B cell (primary cell): ENCODE measurements around the gene PCLO. TPM values are rescaled to one million over a fixed set of nuclear protein-coding genes. Genes with fewer than 3 reads are reported as not detected.

Experiments used
- ATAC-seq: fragments of 200-7000 bp; cut with Tn5 transposase; one replicate; pipeline ENCODE4 v1.10.0; 2021; ENCODE audit warnings: low read depth, mild to moderate bottlenecking, moderate number of reproducible peaks, moderate library complexity
- CTCF ChIA-PET: fragments of 350-600 bp; sonication (Branson Sonifier 250); formaldehyde crosslinking; loops from one replicate; lab custom pipeline; 2021; ENCODE audit warnings: antibody characterized with exemption, inconsistent platforms; lab: Charles Lee
- POLR2A ChIA-PET: fragments of 350-600 bp; sonication (Branson Sonifier 250); formaldehyde crosslinking; loops from one replicate; lab custom pipeline; 2021; ENCODE audit warnings: antibody characterized with exemption; lab: Charles Lee
- DNase-seq: peaks from one replicate; pipeline ENCODE4 v3.0.0; 2013
- H2AFZ ChIP-seq: 2 replicates; pipeline ENCODE4 v1.6.1; 2012; ENCODE audit warnings: mild to moderate bottlenecking, low read depth, low read length; ENCODE audit not compliant: insufficient read depth, poor library complexity, severe bottlenecking
- H3K27ac ChIP-seq, 2 donors: 1 replicate in 1 of 2; 2 replicates in 1 of 2; pipeline ENCODE4 v1.5.1; 2012 to 2013; ENCODE audit warnings: low read length in 2 of 2, mild to moderate bottlenecking in 2 of 2, moderate library complexity in 1 of 2
- H3K27me3 ChIP-seq, 4 experiments: fragments of 200-600 bp in 1 of 4; sonication (generic) in 1 of 4; replicated peaks in 1 of 4; 1 replicate in 2 of 4; 2 replicates in 2 of 4; pipeline versions ENCODE4 v1.6.1 to v1.7.0; 2013 to 2016; ENCODE audit warnings: low read length in 3 of 4, mild to moderate bottlenecking in 2 of 4, mixed read lengths in 1 of 4, moderate library complexity in 1 of 4; ENCODE audit not compliant: insufficient read depth in 4 of 4, control insufficient read depth in 3 of 4; ENCODE audit errors: control extremely low read depth in 1 of 4
- H3K36me3 ChIP-seq, 2 experiments: replicated peaks in 1 of 2; 1 replicate in 1 of 2; 2 replicates in 1 of 2; pipeline versions ENCODE4 v1.6.1 to v1.7.1; 2013; ENCODE audit warnings: low read length in 1 of 2; ENCODE audit not compliant: insufficient read depth in 2 of 2, control insufficient read depth in 1 of 2; ENCODE audit errors: control extremely low read depth in 1 of 2, extremely low read depth in 1 of 2
- H3K4me1 ChIP-seq, 2 donors: fragments of 200-600 bp in 1 of 2; sonication (generic) in 1 of 2; 1 replicate in 1 of 2; 2 replicates in 1 of 2; pipeline versions ENCODE4 v1.5.1 to v1.6.1; 2013 to 2017; ENCODE audit warnings: low read length in 2 of 2; ENCODE audit not compliant: control insufficient read depth in 2 of 2, insufficient read depth in 2 of 2
- H3K4me2 ChIP-seq: replicated peaks from 2 replicates; pipeline ENCODE3; 2012; ENCODE audit warnings: mild to moderate bottlenecking, low read depth, low read length; ENCODE audit not compliant: poor library complexity, severe bottlenecking
- H3K4me3 ChIP-seq, 5 experiments: fragments of 200-600 bp in 1 of 5; sonication (generic) in 1 of 5; 1 replicate in 3 of 5; 2 replicates in 2 of 5; pipeline versions ENCODE4 v1.5.1 to v1.7.0; 2011 to 2016; ENCODE audit warnings: low read length in 4 of 5, mild to moderate bottlenecking in 4 of 5, low read depth in 2 of 5, control low read depth in 1 of 5, moderate library complexity in 1 of 5; ENCODE audit not compliant: insufficient read depth in 1 of 5; ENCODE audit errors: control extremely low read depth in 1 of 5, extremely low read depth in 1 of 5
- H3K79me2 ChIP-seq: fragments of 200-600 bp; sonication (generic); one replicate; pipeline ENCODE4 v1.6.0; 2016; ENCODE audit warnings: low read length; ENCODE audit not compliant: control insufficient read depth, insufficient read depth
- H3K9ac ChIP-seq: fragments of 200-600 bp; sonication (generic); 2 replicates; pipeline ENCODE4 v1.6.1; 2017; ENCODE audit warnings: mild to moderate bottlenecking, low read length, moderate library complexity
- H3K9me3 ChIP-seq, 3 donors: one replicate each; pipeline versions ENCODE4 v1.6.1 to v1.7.1; 2013; ENCODE audit warnings: low read length in 2 of 3; ENCODE audit not compliant: control insufficient read depth in 2 of 3, insufficient read depth in 1 of 3; ENCODE audit errors: control extremely low read depth in 1 of 3
- H4K20me1 ChIP-seq: 2 replicates; pipeline ENCODE4 v1.6.0; 2012; ENCODE audit warnings: mild to moderate bottlenecking, low read length; ENCODE audit not compliant: insufficient read depth, control insufficient read depth, poor library complexity, severe bottlenecking
- H3K27ac Mint-ChIP-seq: one replicate; pipeline ENCODE4 v1.8.0; 2021; ENCODE audit warnings: mixed read lengths
- H3K27me3 Mint-ChIP-seq: one replicate; pipeline ENCODE4 v1.8.0; 2021; ENCODE audit warnings: mixed read lengths
- H3K4me1 Mint-ChIP-seq: one replicate; pipeline ENCODE4 v1.8.0; 2021; ENCODE audit warnings: mixed read lengths
- H3K4me3 Mint-ChIP-seq: one replicate; pipeline ENCODE4 v1.8.0; 2021; ENCODE audit warnings: mixed read lengths
- H3K9me3 Mint-ChIP-seq: one replicate; pipeline ENCODE4 v1.8.0; 2022; ENCODE audit warnings: mixed read lengths; ENCODE audit not compliant: insufficient read depth
- EZH2 ChIP-seq: IDR thresholded peaks from 2 replicates; pipeline ENCODE4 v1.6.1; 2012; ENCODE audit warnings: borderline replicate concordance, low read depth, mild to moderate bottlenecking, moderate library complexity, low read length; ENCODE audit not compliant: insufficient read depth, poor library complexity, severe bottlenecking
- WGBS: methylation state at CpG from one replicate; pipeline ENCODE4 v1.1.5; 2013; ENCODE audit warnings: missing lambda C conversion rate; ENCODE audit not compliant: insufficient coverage; 5-methylcytosine and 5-hydroxymethylcytosine counted together
- intact Hi-C: fragments of 100-400 bp; cut with micrococcal nuclease; formaldehyde crosslinking; loops from one replicate; pipeline ENCODE4 v1.10.0; 2022
- polyA plus RNA-seq: library from polyadenylated mRNA; depleted of rRNA; stranded (reverse); fragments of >200 nt; gene quantifications from 2 replicates; pipeline ENCODE4 v1.2.3, GENCODE V29; 2012
- total RNA-seq, 2 donors: library from RNA; stranded (reverse); fragments of 120-200 nt in 1 of 2; gene quantifications; 1 replicate in 1 of 2; 2 replicates in 1 of 2; pipeline versions ENCODE4 v1.2.3 to v1.2.4, GENCODE V29; 2013 to 2022
- TF ChIP-seq, protein P1 (sequence below): fragments of 200-600 bp; IDR thresholded peaks from one replicate; pipeline ENCODE4 v1.8.0; 2022; ENCODE audit warnings: antibody characterized with exemption, mild to moderate bottlenecking

PCLO gene
- total and polyA plus RNA-seq, 2 donors (not counting 1 experiment from before 2014, with no cell fraction given) = 0.01 to 0.32 TPM

DNA sequence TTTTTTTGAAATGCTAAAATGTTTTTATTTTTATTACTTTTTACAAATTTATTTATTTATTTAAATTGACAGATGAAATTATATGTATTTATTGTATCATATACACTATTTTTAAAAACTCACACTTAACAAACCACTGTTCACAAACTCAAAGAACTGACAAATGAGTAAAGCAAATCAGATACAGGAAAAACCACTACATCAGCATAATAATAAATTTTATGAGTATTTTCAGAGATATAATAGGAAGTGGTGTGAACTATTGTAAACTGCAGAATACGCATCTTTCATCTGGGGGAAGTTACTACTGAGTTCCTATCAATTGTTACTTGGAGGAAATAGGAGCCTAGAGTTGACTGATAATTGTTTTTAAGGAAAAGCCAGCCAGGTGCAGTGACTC lies 150.7 kb downstream of the PCLO start:
- no peaks in the 10 kb centered on the region for H3K4me1 Mint-ChIP-seq
- POLR2A ChIA-PET = no interaction called here
- CTCF ChIA-PET = no interaction called here
- 80% methylated on average over 1 of the region's 1 CpG for WGBS
- TF ChIP-seq, protein P1, sequence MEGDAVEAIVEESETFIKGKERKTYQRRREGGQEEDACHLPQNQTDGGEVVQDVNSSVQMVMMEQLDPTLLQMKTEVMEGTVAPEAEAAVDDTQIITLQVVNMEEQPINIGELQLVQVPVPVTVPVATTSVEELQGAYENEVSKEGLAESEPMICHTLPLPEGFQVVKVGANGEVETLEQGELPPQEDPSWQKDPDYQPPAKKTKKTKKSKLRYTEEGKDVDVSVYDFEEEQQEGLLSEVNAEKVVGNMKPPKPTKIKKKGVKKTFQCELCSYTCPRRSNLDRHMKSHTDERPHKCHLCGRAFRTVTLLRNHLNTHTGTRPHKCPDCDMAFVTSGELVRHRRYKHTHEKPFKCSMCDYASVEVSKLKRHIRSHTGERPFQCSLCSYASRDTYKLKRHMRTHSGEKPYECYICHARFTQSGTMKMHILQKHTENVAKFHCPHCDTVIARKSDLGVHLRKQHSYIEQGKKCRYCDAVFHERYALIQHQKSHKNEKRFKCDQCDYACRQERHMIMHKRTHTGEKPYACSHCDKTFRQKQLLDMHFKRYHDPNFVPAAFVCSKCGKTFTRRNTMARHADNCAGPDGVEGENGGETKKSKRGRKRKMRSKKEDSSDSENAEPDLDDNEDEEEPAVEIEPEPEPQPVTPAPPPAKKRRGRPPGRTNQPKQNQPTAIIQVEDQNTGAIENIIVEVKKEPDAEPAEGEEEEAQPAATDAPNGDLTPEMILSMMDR = no peak
- H2AFZ ChIP-seq = no peak overlapping the region
- no peaks in the 10 kb centered on the region for H3K4me1 ChIP-seq
- intact Hi-C loops = no loop called here
- no peaks in the 10 kb centered on the region for H4K20me1 ChIP-seq
- ATAC-seq = no peak
- no peaks in the 10 kb centered on the region for H3K27me3 ChIP-seq
- H3K27ac ChIP-seq = no peak overlapping the region
- H3K9me3 Mint-ChIP-seq = peaks cover 2% of the 10 kb centered on the region
- no peak overlapping the region for H3K4me3 ChIP-seq
- no peaks in the 10 kb centered on the region for H3K9me3 ChIP-seq
- no peak overlapping the region for H3K4me2 ChIP-seq
- DNase-seq = no peak
- no peaks in the 10 kb centered on the region for H3K36me3 ChIP-seq
- H3K27me3 Mint-ChIP-seq = no peaks in the 10 kb centered on the region
- H3K27ac Mint-ChIP-seq = no peak overlapping the region
- no peak overlapping the region for H3K9ac ChIP-seq
- no peak overlapping the region for H3K4me3 Mint-ChIP-seq
- no peaks in the 10 kb centered on the region for H3K79me2 ChIP-seq

DNA sequence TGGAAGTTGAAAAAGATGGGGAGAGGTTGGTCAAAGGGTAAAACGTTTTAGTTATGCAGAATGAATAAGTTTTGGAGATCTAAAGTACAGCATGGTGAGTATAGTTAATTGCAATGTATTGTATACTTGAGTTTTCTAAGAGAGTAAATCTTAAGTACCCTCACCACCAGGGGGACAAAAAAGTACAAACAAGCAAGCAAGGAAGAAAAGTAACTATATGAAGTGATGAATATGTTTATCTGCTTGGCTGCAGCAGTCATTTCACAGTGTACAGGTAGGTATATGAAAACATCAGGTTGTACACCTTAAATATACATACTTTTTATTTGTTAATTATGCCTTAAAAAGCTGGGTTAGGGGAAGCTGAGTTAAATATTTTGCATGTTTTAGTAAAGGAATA lies 157.3 kb downstream of the PCLO start:
- H3K36me3 ChIP-seq = no peaks in the 10 kb centered on the region
- no peak overlapping the region for H3K4me3 Mint-ChIP-seq
- DNase-seq (no peak), ATAC-seq (no peak)
- H2AFZ ChIP-seq = no peak overlapping the region
- H3K27ac Mint-ChIP-seq = no peak overlapping the region
- no peak overlapping the region for H3K4me2 ChIP-seq
- no peak for TF ChIP-seq EZH2
- TF ChIP-seq, protein P1 = no peak
- H3K27ac ChIP-seq = no peak overlapping the region
- H3K4me1 Mint-ChIP-seq = no peaks in the 10 kb centered on the region
- no peak overlapping the region for H3K4me3 ChIP-seq
- no peaks in the 10 kb centered on the region for H4K20me1 ChIP-seq
- 33% methylated on average over 1 of the region's 1 CpG for WGBS
- no peaks in the 10 kb centered on the region for H3K9me3 Mint-ChIP-seq
- POLR2A ChIA-PET = no interaction called here
- no peaks in the 10 kb centered on the region for H3K79me2 ChIP-seq
- CTCF ChIA-PET = no interaction called here
- H3K4me1 ChIP-seq = no peaks in the 10 kb centered on the region
- intact Hi-C loops = no loop called here
- no peaks in the 10 kb centered on the region for H3K27me3 Mint-ChIP-seq
- H3K27me3 ChIP-seq = no peaks in the 10 kb centered on the region
- no peaks in the 10 kb centered on the region for H3K9me3 ChIP-seq
- H3K9ac ChIP-seq = no peak overlapping the region
